GM12878 (cell line): Measurements from ENCODE around the gene SPDYE1.
A peak's percentile ranks its signal among the peaks of the same experiment; 100 is the strongest.
"Not testable (repeated sequence)": the region's sequence is repeated elsewhere in the genome, so short reads cannot be mapped to it uniquely, and the experiment has no call there.

Source experiments
- CTCF ChIP-seq, 3 experiments: IDR thresholded peaks in 2 of 3; conservative IDR thresholded peaks in 1 of 3; 2 replicates each; pipeline ENCODE4 v1.5.1; 2011; ENCODE audit warnings: low read depth in 3 of 3, low read length in 3 of 3, mild to moderate bottlenecking in 3 of 3, control low read depth in 2 of 3, moderate library complexity in 2 of 3, inconsistent platforms in 1 of 3, mixed read lengths in 1 of 3; ENCODE audit not compliant: control insufficient read depth in 2 of 3, insufficient read depth in 1 of 3; ENCODE audit errors: extremely low read depth in 1 of 3
- EP300 ChIP-seq, 2 experiments: fragments of 150-350 bp in 1 of 2; IDR thresholded peaks; 2 replicates each; pipeline ENCODE4 v1.6.1; 2011 to 2012; ENCODE audit warnings: low read depth in 2 of 2, low read length in 2 of 2, borderline replicate concordance in 1 of 2, improper control_type of control experiment in 1 of 2, inconsistent platforms in 1 of 2; ENCODE audit not compliant: control insufficient read depth in 1 of 2
- NFIC ChIP-seq: IDR thresholded peaks from 2 replicates; pipeline ENCODE4 v1.6.1; 2012; ENCODE audit warnings: low read depth, mild to moderate bottlenecking, inconsistent platforms, low read length, moderate library complexity
- SRF ChIP-seq, 2 experiments: IDR thresholded peaks; 2 replicates each; pipeline ENCODE4 v1.6.1; 2011; ENCODE audit warnings: low read depth in 2 of 2, low read length in 2 of 2, mild to moderate bottlenecking in 1 of 2, moderate library complexity in 1 of 2
- SUPT20H ChIP-seq: IDR thresholded peaks from 2 replicates; pipeline ENCODE4 v1.6.1; 2011; ENCODE audit warnings: low read depth, mild to moderate bottlenecking, low read length, moderate library complexity, borderline replicate concordance; ENCODE audit not compliant: control insufficient read depth
- TF ChIP-seq, protein P1 (sequence below): IDR thresholded peaks from 2 replicates; pipeline ENCODE4 v1.6.1; 2012; ENCODE audit warnings: mild to moderate bottlenecking, low read depth, low read length
- TF ChIP-seq, protein P2 (sequence below): fragments of 450-650 bp; IDR thresholded peaks from 2 replicates; pipeline ENCODE4 v1.6.1; 2017; ENCODE audit warnings: mild to moderate bottlenecking

GRCh38 chr7:43985904-43986864 is 11.5 kb upstream of the SPDYE1 start:
- not testable (repeated sequence) for TF ChIP-seq EP300 (IDR thresholded peaks at IDR 0.05; ENCODE audit: borderline replicate concordance in 1 of 2, control insufficient read depth in 1 of 2, low read depth in 2 of 2, low read length in 2 of 2); SRF (IDR thresholded peaks at IDR 0.05; ENCODE audit: low read depth in 2 of 2, low read length in 2 of 2); NFIC; SUPT20H
- TF ChIP-seq, protein P1, sequence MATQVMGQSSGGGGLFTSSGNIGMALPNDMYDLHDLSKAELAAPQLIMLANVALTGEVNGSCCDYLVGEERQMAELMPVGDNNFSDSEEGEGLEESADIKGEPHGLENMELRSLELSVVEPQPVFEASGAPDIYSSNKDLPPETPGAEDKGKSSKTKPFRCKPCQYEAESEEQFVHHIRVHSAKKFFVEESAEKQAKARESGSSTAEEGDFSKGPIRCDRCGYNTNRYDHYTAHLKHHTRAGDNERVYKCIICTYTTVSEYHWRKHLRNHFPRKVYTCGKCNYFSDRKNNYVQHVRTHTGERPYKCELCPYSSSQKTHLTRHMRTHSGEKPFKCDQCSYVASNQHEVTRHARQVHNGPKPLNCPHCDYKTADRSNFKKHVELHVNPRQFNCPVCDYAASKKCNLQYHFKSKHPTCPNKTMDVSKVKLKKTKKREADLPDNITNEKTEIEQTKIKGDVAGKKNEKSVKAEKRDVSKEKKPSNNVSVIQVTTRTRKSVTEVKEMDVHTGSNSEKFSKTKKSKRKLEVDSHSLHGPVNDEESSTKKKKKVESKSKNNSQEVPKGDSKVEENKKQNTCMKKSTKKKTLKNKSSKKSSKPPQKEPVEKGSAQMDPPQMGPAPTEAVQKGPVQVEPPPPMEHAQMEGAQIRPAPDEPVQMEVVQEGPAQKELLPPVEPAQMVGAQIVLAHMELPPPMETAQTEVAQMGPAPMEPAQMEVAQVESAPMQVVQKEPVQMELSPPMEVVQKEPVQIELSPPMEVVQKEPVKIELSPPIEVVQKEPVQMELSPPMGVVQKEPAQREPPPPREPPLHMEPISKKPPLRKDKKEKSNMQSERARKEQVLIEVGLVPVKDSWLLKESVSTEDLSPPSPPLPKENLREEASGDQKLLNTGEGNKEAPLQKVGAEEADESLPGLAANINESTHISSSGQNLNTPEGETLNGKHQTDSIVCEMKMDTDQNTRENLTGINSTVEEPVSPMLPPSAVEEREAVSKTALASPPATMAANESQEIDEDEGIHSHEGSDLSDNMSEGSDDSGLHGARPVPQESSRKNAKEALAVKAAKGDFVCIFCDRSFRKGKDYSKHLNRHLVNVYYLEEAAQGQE: not testable (repeated sequence)
- TF ChIP-seq, protein P2, sequence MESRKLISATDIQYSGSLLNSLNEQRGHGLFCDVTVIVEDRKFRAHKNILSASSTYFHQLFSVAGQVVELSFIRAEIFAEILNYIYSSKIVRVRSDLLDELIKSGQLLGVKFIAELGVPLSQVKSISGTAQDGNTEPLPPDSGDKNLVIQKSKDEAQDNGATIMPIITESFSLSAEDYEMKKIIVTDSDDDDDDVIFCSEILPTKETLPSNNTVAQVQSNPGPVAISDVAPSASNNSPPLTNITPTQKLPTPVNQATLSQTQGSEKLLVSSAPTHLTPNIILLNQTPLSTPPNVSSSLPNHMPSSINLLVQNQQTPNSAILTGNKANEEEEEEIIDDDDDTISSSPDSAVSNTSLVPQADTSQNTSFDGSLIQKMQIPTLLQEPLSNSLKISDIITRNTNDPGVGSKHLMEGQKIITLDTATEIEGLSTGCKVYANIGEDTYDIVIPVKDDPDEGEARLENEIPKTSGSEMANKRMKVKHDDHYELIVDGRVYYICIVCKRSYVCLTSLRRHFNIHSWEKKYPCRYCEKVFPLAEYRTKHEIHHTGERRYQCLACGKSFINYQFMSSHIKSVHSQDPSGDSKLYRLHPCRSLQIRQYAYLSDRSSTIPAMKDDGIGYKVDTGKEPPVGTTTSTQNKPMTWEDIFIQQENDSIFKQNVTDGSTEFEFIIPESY: not testable (repeated sequence)
- TF ChIP-seq CTCF (IDR thresholded peaks at IDR 0.05 in 2 of 3, conservative IDR thresholded peaks at IDR 0.05 in 1 of 3; ENCODE audit: control insufficient read depth in 2 of 3, extremely low read depth in 1 of 3, insufficient read depth in 1 of 3, low read depth in 3 of 3, low read length in 3 of 3): peak; percentile 51 to 73 (median 51)
